ENCODE data around the gene ZNF483. TPM values are rescaled to one million over a fixed set of nuclear protein-coding genes. Genes with fewer than 3 reads are reported as not detected.
"Not testable (repeated sequence)": the region's sequence is repeated elsewhere in the genome, so short reads cannot be mapped to it uniquely, and the experiment has no call there.

The ZNF483 gene
- polyA plus RNA-seq, 1 donor (not counting 4 experiments of a cell fraction or from before 2014, with no cell fraction given): 0.90 TPM

DNA sequence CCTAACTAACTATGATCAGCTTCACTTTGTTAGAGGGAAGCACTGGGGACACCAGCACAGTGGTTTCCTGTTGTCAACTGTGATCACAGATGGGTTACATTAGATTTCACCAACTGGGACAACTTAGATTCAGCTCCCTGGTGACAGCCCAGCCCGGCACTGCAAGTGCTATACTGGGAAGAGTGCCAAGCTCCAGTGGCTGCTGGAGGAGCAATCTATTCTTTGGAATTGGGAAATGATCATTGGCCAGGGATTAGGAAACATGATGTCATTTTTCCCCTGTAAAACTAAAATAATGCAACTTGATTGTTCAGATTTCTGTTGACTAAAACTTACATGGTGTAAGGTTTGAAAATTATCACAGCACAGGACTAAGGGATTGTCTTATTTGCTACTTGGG, 41.3 kb downstream of the ZNF483 start:
- Histone ChIP-seq H3K9ac (ENCODE audit: control insufficient read depth, extremely low read depth, insufficient read depth, low read length) (no peak overlapping the region), H3K4me1 (ENCODE audit: control insufficient read depth, extremely low read depth, insufficient read depth, low read length) (no peaks in the 10 kb centered on the region), H3K4me3 (ENCODE audit: control insufficient read depth in 2 of 3, extremely low read depth in 1 of 3, insufficient read depth in 2 of 3, low read depth in 1 of 3, low read length in 3 of 3) (no peak overlapping the region), H3K9me3 (ENCODE audit: control insufficient read depth, low read depth, low read length) (peaks cover 6% of the 10 kb centered on the region), H3K4me2 (ENCODE audit: control insufficient read depth, extremely low read depth, insufficient read depth, low read depth, low read length) (no peak overlapping the region), H4K20me1 (ENCODE audit: control insufficient read depth, extremely low read depth, insufficient read depth, low read length) (no peaks in the 10 kb centered on the region), H2AFZ (ENCODE audit: control insufficient read depth, low read length) (no peak overlapping the region), H3K27me3 (ENCODE audit: control insufficient read depth, extremely low read depth, insufficient read depth, low read length) (no peaks in the 10 kb centered on the region), H3K27ac (ENCODE audit: control insufficient read depth, insufficient read depth, low read length) (no peak overlapping the region), H3K36me3 (ENCODE audit: control insufficient read depth in 2 of 2, extremely low read depth in 1 of 2, insufficient read depth in 2 of 2, low read length in 2 of 2) (peaks cover 27 to 30% of the 10 kb centered on the region in 2 experiments), H3K9me1 (ENCODE audit: control insufficient read depth, extremely low read depth, insufficient read depth, low read length) (no peaks in the 10 kb centered on the region), H3K79me2 (ENCODE audit: control insufficient read depth, insufficient read depth, low read length) (no peaks in the 10 kb centered on the region)
- TF ChIP-seq EZH2 (IDR thresholded peaks at IDR 0.05; ENCODE audit: low read length): no peak
- TF ChIP-seq, protein P1, sequence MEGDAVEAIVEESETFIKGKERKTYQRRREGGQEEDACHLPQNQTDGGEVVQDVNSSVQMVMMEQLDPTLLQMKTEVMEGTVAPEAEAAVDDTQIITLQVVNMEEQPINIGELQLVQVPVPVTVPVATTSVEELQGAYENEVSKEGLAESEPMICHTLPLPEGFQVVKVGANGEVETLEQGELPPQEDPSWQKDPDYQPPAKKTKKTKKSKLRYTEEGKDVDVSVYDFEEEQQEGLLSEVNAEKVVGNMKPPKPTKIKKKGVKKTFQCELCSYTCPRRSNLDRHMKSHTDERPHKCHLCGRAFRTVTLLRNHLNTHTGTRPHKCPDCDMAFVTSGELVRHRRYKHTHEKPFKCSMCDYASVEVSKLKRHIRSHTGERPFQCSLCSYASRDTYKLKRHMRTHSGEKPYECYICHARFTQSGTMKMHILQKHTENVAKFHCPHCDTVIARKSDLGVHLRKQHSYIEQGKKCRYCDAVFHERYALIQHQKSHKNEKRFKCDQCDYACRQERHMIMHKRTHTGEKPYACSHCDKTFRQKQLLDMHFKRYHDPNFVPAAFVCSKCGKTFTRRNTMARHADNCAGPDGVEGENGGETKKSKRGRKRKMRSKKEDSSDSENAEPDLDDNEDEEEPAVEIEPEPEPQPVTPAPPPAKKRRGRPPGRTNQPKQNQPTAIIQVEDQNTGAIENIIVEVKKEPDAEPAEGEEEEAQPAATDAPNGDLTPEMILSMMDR (optimal IDR thresholded peaks at IDR 0.05 in 1 of 3, IDR thresholded peaks at IDR 0.05 in 1 of 3, conservative IDR thresholded peaks at IDR 0.05 in 1 of 3; ENCODE audit: extremely low read depth in 1 of 3, insufficient read depth in 2 of 3, low read length in 3 of 3): no peak
- DNase-seq (ENCODE audit: low read depth, low spot score) (no peak), FAIRE-seq (no peak)
- dilution Hi-C loops (cut with MboI; ENCODE audit: extremely low pct_ligation_motif_present, low sequenced_read_pairs): no loop called here

DNA sequence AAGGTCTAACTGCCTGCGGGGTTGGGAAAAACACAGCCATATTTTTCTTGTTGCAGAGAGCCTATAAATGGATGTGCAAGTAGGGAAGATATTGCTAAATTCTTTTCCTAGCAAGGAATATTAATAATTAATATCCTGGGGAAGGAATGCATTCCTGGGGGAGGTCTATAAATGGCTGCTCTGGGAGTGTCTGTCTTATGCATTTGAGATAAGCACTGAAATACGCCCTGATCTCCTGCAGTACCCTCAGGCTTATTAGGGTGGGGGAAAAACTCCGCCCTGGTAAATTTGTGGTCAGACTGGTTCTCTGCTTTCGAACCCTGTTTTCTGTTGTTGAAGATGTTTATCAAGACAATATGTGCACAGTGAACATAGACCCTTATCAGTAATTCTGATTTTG, 43.1 kb downstream of the ZNF483 start:
- dilution Hi-C loops (cut with MboI; ENCODE audit: extremely low pct_ligation_motif_present, low sequenced_read_pairs); H3K27me3 ChIP-seq (ENCODE audit: control insufficient read depth, extremely low read depth, insufficient read depth, low read length); FAIRE-seq; H2AFZ ChIP-seq (ENCODE audit: control insufficient read depth, low read length); H3K79me2 ChIP-seq (ENCODE audit: control insufficient read depth, insufficient read depth, low read length); H3K4me2 ChIP-seq (ENCODE audit: control insufficient read depth, extremely low read depth, insufficient read depth, low read depth, low read length); H3K9ac ChIP-seq (ENCODE audit: control insufficient read depth, extremely low read depth, insufficient read depth, low read length); H3K4me1 ChIP-seq (ENCODE audit: control insufficient read depth, extremely low read depth, insufficient read depth, low read length); H3K4me3 ChIP-seq (ENCODE audit: control insufficient read depth in 2 of 3, extremely low read depth in 1 of 3, insufficient read depth in 2 of 3, low read depth in 1 of 3, low read length in 3 of 3); H3K9me1 ChIP-seq (ENCODE audit: control insufficient read depth, extremely low read depth, insufficient read depth, low read length); DNase-seq (ENCODE audit: low read depth, low spot score); H3K9me3 ChIP-seq (ENCODE audit: control insufficient read depth, low read depth, low read length); H3K27ac ChIP-seq (ENCODE audit: control insufficient read depth, insufficient read depth, low read length); H4K20me1 ChIP-seq (ENCODE audit: control insufficient read depth, extremely low read depth, insufficient read depth, low read length): not testable (repeated sequence)
- peaks cover 32 to 34% of the 10 kb centered on the region in 2 experiments for H3K36me3 ChIP-seq (ENCODE audit: control insufficient read depth in 2 of 2, extremely low read depth in 1 of 2, insufficient read depth in 2 of 2, low read length in 2 of 2)

DNA sequence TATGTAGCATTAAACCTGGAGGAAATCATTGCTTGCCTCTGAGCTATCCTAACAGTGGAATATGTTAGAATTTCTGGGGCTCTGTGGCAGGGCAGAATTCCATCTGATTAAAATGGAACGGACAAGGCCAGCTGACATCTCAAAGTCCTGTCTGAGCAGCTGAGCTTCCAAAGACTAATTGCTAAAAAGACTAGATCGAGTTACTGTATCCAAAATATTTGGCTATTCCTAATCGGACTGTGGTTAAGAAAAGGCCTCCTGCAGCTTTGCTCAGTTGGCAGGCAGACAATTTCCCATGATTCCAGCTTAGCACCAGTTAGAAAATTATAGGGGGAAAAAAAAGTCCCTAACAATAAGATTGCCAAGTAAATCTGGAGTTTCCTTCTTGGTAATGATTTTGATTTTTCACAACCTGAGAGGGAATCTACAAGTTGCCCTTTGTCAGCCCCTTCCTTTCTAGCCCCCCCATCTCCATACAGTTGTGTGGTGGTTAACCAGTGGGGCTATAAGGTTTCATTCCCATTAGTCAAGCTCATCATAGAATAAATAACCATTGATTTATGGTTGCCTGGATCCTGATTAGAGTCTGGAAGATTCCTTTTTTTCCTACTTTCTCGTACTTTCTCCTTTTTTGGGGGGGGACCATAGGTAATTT, 48.1 kb downstream of the ZNF483 start:
- DNase-seq (ENCODE audit: low read depth, low spot score) (no peak), FAIRE-seq (no peak)
- no peaks in the 10 kb centered on the region for H4K20me1 ChIP-seq (ENCODE audit: control insufficient read depth, extremely low read depth, insufficient read depth, low read length)
- H3K9ac ChIP-seq (ENCODE audit: control insufficient read depth, extremely low read depth, insufficient read depth, low read length): no peak overlapping the region
- dilution Hi-C loops (cut with MboI; ENCODE audit: extremely low pct_ligation_motif_present, low sequenced_read_pairs): no loop called here
- no peak overlapping the region for H3K4me2 ChIP-seq (ENCODE audit: control insufficient read depth, extremely low read depth, insufficient read depth, low read depth, low read length)
- no peaks in the 10 kb centered on the region for H3K4me1 ChIP-seq (ENCODE audit: control insufficient read depth, extremely low read depth, insufficient read depth, low read length)
- H3K36me3 ChIP-seq (ENCODE audit: control insufficient read depth in 2 of 2, extremely low read depth in 1 of 2, insufficient read depth in 2 of 2, low read length in 2 of 2): peaks cover 32% of the 10 kb centered on the region in 2 experiments
- H3K4me3 ChIP-seq (ENCODE audit: control insufficient read depth in 2 of 3, extremely low read depth in 1 of 3, insufficient read depth in 2 of 3, low read depth in 1 of 3, low read length in 3 of 3): no peak overlapping the region
- no peaks in the 10 kb centered on the region for H3K27me3 ChIP-seq (ENCODE audit: control insufficient read depth, extremely low read depth, insufficient read depth, low read length)
- H3K9me1 ChIP-seq (ENCODE audit: control insufficient read depth, extremely low read depth, insufficient read depth, low read length): no peaks in the 10 kb centered on the region
- no peak overlapping the region for H3K27ac ChIP-seq (ENCODE audit: control insufficient read depth, insufficient read depth, low read length)
- no peak for TF ChIP-seq EZH2 (IDR thresholded peaks at IDR 0.05; ENCODE audit: low read length)
- TF ChIP-seq, protein P1 (optimal IDR thresholded peaks at IDR 0.05 in 1 of 3, IDR thresholded peaks at IDR 0.05 in 1 of 3, conservative IDR thresholded peaks at IDR 0.05 in 1 of 3; ENCODE audit: extremely low read depth in 1 of 3, insufficient read depth in 2 of 3, low read length in 3 of 3): no peak
- no peaks in the 10 kb centered on the region for H3K79me2 ChIP-seq (ENCODE audit: control insufficient read depth, insufficient read depth, low read length)
- H2AFZ ChIP-seq (ENCODE audit: control insufficient read depth, low read length): no peak overlapping the region
- peaks cover 6% of the 10 kb centered on the region for H3K9me3 ChIP-seq (ENCODE audit: control insufficient read depth, low read depth, low read length)

Measured in keratinocyte (primary cell).